SK-N-MC (cell line): ENCODE results near the gene CIAO3.

Source experiments
- DNase-seq: peaks from one replicate; pipeline ENCODE4 v3.0.0-alpha.2; 2011; ENCODE audit warnings: low read depth, low spot score
- H3K27ac ChIP-seq: fragments of 200-600 bp; sonication (generic); 2 replicates; pipeline ENCODE4 v1.5.1; 2016; ENCODE audit warnings: mixed run types
- H3K36me3 ChIP-seq: fragments of 200-600 bp; sonication (generic); 2 replicates; pipeline ENCODE4 v1.6.1; 2017; ENCODE audit warnings: antibody characterized with exemption, low read length, mixed read lengths; ENCODE audit not compliant: insufficient read depth
- H3K4me3 ChIP-seq: fragments of 200-600 bp; sonication (generic); 2 replicates; pipeline ENCODE4 v1.5.1; 2016
- H3K9ac ChIP-seq: fragments of 200-600 bp; sonication (generic); 2 replicates; pipeline ENCODE4 v1.8.0; 2017; ENCODE audit warnings: mixed run types, mixed read lengths; ENCODE audit not compliant: insufficient read length
- H3K9me3 ChIP-seq: fragments of 200-600 bp; sonication (generic); 2 replicates; pipeline ENCODE4 v1.6.1; 2017; ENCODE audit warnings: low read depth, mild to moderate bottlenecking, antibody characterized with exemption, low read length, moderate library complexity, mixed read lengths
- EZH2 ChIP-seq: fragments of 200-600 bp; sonication (generic); IDR thresholded peaks from one replicate; pipeline ENCODE4 v1.6.1; 2017; ENCODE audit warnings: antibody characterized with exemption
- FOXP2 ChIP-seq: optimal IDR thresholded peaks from 2 replicates; pipeline ENCODE3; 2011; ENCODE audit warnings: mild to moderate bottlenecking, moderate library complexity; ENCODE audit not compliant: insufficient read depth; ENCODE audit errors: extremely low read length, control extremely low read depth
- POLR2AphosphoS5 ChIP-seq: IDR thresholded peaks from 2 replicates; pipeline ENCODE4 v1.6.1; 2012; ENCODE audit warnings: mild to moderate bottlenecking, low read depth, low read length, borderline replicate concordance

CIAO3 gene

DNA sequence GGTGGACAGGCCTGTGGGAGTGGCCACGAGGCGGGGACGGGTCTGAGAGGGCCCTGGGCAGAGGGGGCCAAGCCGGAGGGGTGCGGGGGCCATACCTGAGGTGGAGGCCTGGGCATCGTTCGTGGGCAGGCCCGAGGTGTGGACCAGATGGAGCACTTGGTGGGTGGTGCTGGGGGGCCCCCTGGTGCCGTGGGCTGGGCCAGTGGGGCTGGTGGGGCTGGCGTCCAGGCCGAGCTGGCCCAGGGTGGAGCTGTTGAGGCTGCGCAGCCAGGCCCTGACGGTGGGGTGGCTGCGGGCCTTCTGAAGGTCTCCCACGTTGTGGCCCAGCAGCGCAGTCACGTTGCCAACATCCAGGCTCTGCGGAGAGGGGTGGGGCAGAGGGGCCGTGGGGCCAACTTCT, 29.1 kb upstream of the CIAO3 start:
- H3K27ac ChIP-seq: no peak overlapping the region
- DNase-seq: no peak

DNA sequence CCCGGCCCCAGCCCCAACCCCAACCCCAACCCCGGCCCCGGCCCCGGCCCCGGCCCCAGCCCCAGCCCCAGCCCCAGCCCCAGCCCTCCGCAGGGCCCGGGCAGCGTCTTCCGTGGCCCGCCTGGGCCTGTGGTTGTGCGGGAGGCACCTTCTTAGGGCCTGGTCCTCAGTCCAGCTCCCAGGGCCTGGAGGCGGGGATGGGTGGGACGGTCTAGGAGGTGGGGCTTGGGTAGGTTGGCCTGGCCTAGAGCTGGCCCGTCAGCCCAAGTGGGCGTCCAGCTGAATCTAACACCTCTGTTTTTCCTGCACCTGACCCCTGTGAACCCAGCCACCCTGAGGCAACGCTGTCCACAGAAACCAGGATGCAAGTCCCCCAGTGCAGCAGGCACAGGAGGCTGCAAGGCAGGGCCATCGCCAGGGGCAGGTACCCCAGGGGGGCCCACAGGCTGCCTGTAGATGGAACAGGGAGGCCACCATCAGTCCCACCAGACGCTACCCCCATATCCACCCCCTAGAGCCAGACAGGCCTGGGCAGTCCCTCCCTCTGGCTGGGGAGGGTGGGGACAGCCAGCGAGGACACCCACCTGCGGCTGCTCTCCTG, 28.5 kb upstream of the CIAO3 start:
- no peak overlapping the region for H3K4me3 ChIP-seq
- no peak for TF ChIP-seq POLR2AphosphoS5
- no peak for TF ChIP-seq EZH2
- no peak for TF ChIP-seq FOXP2
- no peak overlapping the region for H3K27ac ChIP-seq
- H3K9me3 ChIP-seq: no peaks in the 10 kb centered on the region
- H3K9ac ChIP-seq: no peak overlapping the region
- H3K36me3 ChIP-seq: no peaks in the 10 kb centered on the region
- no peak for DNase-seq

More for the DNA sequence above, 29.1 kb upstream of the CIAO3 start:
- TF ChIP-seq POLR2AphosphoS5 (no peak), FOXP2 (no peak), EZH2 (no peak)
- Histone ChIP-seq H3K9me3 (no peaks in the 10 kb centered on the region), H3K4me3 (no peak overlapping the region), H3K9ac (no peak overlapping the region), H3K36me3 (no peaks in the 10 kb centered on the region)

DNA sequence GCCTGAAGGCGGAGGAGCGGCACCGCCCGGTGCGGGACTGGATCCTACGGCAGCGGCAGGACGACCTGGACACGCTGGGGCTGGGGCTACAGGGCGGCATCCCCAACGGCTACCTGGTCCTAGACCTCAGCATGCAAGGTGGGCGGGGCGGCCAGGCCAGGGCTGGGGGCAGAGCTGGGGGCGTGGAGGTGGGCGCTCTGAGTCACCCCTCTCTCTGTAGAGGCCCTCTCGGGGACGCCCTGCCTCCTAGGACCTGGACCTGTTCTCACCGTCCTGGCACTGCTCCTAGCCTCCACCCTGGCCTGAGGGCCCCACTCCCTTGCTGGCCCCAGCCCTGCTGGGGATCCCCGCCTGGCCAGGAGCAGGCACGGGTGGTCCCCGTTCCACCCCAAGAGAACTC, 27.6 kb upstream of the CIAO3 start:
- Histone ChIP-seq H3K36me3 (no peaks in the 10 kb centered on the region), H3K4me3 (no peak overlapping the region), H3K9me3 (no peaks in the 10 kb centered on the region), H3K9ac (no peak overlapping the region), H3K27ac (no peak overlapping the region)
- DNase-seq: no peak
- no peak for TF ChIP-seq POLR2AphosphoS5
- no peak for TF ChIP-seq EZH2
- TF ChIP-seq FOXP2: no peak

DNA sequence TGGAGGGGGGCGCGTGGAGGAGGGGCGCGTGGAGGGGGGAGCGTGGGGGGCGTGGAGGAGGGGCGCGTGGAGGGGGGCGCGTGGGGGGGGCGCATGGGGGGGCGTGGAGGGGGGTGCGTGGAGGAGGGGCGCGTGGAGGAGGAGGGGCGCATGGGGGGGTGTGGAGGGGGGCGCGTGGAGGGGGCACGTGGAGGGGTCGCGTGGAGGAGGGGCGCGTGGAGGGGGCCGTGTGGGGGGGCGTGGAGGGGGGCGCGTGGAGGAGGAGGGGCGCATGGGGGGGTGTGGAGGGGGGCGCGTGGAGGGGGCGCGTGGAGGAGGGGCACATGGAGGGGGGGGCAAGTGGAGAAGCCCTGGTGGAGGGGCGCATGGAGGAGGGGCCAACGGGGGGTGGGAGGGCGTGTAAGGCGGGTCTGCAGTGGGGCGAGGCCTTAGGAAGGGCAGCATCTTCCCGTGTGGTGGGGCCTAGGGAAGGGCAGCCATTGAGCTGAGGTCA, 27.0 kb upstream of the CIAO3 start:
- H3K4me3 ChIP-seq: no peak overlapping the region
- no peaks in the 10 kb centered on the region for H3K36me3 ChIP-seq
- H3K27ac ChIP-seq: no peak overlapping the region
- H3K9me3 ChIP-seq: no peaks in the 10 kb centered on the region
- TF ChIP-seq EZH2 (no peak), POLR2AphosphoS5 (no peak), FOXP2 (no peak)
- no peak for DNase-seq
- H3K9ac ChIP-seq: no peak overlapping the region

DNA sequence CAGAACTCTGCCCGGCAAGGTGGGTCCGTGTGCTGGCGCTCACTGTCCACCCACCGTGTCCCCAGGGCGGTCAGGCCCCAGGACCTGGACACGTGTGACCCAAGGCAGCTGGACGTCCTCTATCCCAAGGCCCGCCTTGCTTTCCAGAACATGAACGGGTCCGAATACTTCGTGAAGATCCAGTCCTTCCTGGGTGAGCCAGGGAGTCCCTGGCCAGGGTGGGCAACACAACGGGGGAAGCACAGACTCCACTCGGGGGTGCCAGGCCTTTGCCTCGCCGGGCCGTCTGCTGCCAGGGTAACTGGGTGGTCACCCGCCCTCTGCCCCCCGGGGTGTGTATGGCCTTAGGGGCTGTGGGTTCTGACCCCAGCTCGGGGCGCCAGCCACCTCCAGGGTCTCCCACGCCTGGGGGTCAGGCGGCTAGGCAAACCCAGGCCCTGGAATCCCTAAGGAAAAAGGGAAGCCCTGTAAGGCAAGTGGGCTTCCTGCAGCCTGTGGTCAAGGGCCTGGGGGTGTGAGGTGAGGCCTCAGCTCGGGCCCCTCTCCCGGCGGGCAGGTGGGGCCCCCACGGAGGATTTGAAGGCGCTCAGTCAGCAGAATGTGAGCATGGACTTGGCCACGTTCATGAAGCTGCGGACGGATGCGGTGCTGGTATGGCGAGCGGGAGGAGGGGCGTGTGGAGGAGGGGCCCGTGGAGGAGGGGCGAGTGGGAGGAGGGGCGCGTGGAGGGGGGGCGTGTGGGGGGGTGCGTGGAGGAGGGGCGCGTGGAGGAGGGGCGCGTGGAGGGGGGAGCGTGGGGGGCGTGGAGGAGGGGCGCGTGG, 26.2 kb upstream of the CIAO3 start:
- no peak overlapping the region for H3K9ac ChIP-seq
- no peak for DNase-seq
- no peak overlapping the region for H3K4me3 ChIP-seq
- no peaks in the 10 kb centered on the region for H3K36me3 ChIP-seq
- no peaks in the 10 kb centered on the region for H3K9me3 ChIP-seq
- TF ChIP-seq FOXP2: no peak
- TF ChIP-seq POLR2AphosphoS5: no peak
- no peak for TF ChIP-seq EZH2
- H3K27ac ChIP-seq: no peak overlapping the region

DNA sequence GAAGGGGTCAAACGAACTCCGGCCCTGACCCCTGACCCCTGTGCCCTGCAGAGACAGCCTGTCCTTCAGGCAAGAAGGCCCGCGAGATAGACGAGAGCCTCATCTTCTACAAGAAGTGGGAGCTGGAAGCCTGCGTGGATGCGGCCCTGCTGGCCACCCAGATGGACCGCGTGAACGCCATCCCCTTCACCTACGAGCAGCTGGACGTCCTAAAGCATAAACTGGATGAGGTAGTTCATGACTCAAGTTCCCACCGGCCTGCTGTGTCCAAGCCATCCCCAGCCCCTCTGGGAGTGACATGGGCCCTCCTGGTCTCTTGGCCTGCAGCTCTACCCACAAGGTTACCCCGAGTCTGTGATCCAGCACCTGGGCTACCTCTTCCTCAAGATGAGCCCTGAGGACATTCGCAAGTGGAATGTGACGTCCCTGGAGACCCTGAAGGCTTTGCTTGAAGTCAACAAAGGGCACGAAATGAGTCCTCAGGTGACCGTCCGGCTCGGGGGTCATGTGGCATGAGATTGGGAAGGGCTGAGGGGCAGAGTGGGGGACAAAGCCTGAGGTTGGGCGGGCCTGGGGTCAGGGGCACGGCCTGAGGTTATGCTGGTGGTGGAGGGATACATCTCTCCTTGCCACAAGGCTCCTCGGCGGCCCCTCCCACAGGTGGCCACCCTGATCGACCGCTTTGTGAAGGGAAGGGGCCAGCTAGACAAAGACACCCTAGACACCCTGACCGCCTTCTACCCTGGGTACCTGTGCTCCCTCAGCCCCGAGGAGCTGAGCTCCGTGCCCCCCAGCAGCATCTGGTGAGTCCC, 25.4 kb upstream of the CIAO3 start:
- no peaks in the 10 kb centered on the region for H3K9me3 ChIP-seq
- no peaks in the 10 kb centered on the region for H3K36me3 ChIP-seq
- no peak overlapping the region for H3K9ac ChIP-seq
- no peak overlapping the region for H3K4me3 ChIP-seq
- no peak for DNase-seq
- TF ChIP-seq POLR2AphosphoS5: no peak
- H3K27ac ChIP-seq: no peak overlapping the region

DNA sequence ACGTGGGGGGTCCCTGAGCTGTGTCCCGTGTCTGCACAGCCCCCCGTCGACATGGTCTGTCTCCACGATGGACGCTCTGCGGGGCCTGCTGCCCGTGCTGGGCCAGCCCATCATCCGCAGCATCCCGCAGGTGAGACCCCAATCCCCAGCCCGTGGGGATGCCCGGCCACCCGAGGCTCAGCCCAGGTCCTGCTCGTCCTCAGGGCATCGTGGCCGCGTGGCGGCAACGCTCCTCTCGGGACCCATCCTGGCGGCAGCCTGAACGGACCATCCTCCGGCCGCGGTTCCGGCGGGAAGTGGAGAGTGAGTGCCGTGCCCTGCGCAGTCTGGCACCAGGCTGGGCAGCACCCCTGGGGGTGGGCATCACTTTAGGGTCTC, 24.7 kb upstream of the CIAO3 start:
- TF ChIP-seq FOXP2: no peak
- TF ChIP-seq POLR2AphosphoS5: no peak
- TF ChIP-seq EZH2: no peak

DNA sequence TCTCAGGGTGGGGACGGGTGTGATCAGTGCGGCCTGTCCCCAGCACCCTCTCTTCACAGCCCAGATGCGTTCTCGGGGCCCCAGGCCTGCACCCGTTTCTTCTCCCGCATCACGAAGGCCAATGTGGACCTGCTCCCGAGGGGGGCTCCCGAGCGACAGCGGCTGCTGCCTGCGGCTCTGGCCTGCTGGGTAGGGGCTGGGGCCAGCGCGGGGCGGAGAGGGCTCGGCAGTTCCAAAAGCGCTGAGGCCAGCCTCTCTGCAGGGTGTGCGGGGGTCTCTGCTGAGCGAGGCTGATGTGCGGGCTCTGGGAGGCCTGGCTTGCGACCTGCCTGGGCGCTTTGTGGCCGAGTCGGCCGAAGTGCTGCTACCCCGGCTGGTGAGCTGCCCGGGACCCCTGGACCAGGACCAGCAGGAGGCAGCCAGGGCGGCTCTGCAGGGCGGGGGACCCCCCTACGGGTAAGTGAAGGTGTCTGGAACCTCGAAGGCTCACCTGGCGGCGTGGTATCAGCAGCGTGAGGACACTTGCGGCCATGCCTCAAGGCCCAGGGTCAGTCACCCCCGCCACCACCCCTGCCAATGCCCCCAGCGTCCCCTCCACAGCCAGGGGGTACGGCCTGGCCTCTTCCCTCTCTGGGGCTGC, 24.2 kb upstream of the CIAO3 start:
- no peak overlapping the region for H3K4me3 ChIP-seq
- H3K36me3 ChIP-seq: no peaks in the 10 kb centered on the region
- H3K27ac ChIP-seq: no peak overlapping the region
- no peaks in the 10 kb centered on the region for H3K9me3 ChIP-seq
- TF ChIP-seq EZH2 (no peak), POLR2AphosphoS5 (no peak), FOXP2 (no peak)
- DNase-seq: no peak
- H3K9ac ChIP-seq: no peak overlapping the region

More for the DNA sequence above, 24.7 kb upstream of the CIAO3 start:
- Histone ChIP-seq H3K9ac (no peak overlapping the region), H3K36me3 (no peaks in the 10 kb centered on the region), H3K9me3 (no peaks in the 10 kb centered on the region), H3K4me3 (no peak overlapping the region), H3K27ac (no peak overlapping the region)
- no peak for DNase-seq
